Measurements from ENCODE around the gene FRAT2. TPM values are rescaled to one million over a fixed set of nuclear protein-coding genes. Genes with fewer than 3 reads are reported as not detected.

Gene FRAT2
- total RNA-seq, 1 donor from 2014 or later: 8.9 TPM

DNA sequence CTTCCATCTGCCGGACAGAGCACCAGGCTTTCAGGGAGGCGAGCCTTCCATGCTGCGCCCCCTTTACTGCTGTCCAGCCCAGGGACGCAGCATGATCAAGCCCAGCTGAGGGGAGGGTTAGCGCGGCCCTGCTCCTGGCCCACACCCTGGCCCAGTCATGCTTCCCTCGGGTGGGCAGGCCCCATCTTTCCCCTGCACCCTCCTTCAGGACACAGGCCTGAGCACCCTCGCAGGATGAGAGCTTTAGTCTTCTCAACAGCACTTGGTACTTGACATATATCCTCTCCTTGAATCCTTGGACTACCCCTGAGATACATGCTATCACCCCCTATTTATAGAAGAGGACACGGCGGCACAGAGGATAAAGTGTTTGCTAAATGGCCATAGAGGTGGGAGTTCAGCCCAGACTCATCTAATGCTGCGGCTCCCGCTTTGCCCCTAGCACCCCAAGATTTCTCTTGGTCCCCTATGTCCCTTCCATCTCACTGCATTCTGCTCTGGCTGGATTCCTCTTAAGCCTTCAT, 32.7 kb upstream of the FRAT2 start:
- Mint-ChIP-seq H3K27me3 (ENCODE audit: low read depth) (no peaks in the 10 kb centered on the region), H3K4me3 (no peak overlapping the region), H3K9me3 (no peaks in the 10 kb centered on the region), H3K27ac (no peak overlapping the region), H3K36me3 (peaks cover 44% of the 10 kb centered on the region), H3K4me1 (no peaks in the 10 kb centered on the region)
- no peak for DNase-seq (ENCODE audit: low spot score in 2 of 2, unreplicated experiment in 2 of 2)
- TF ChIP-seq, protein P1, sequence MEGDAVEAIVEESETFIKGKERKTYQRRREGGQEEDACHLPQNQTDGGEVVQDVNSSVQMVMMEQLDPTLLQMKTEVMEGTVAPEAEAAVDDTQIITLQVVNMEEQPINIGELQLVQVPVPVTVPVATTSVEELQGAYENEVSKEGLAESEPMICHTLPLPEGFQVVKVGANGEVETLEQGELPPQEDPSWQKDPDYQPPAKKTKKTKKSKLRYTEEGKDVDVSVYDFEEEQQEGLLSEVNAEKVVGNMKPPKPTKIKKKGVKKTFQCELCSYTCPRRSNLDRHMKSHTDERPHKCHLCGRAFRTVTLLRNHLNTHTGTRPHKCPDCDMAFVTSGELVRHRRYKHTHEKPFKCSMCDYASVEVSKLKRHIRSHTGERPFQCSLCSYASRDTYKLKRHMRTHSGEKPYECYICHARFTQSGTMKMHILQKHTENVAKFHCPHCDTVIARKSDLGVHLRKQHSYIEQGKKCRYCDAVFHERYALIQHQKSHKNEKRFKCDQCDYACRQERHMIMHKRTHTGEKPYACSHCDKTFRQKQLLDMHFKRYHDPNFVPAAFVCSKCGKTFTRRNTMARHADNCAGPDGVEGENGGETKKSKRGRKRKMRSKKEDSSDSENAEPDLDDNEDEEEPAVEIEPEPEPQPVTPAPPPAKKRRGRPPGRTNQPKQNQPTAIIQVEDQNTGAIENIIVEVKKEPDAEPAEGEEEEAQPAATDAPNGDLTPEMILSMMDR (IDR thresholded peaks at IDR 0.05; ENCODE audit: unreplicated experiment): no peak

DNA sequence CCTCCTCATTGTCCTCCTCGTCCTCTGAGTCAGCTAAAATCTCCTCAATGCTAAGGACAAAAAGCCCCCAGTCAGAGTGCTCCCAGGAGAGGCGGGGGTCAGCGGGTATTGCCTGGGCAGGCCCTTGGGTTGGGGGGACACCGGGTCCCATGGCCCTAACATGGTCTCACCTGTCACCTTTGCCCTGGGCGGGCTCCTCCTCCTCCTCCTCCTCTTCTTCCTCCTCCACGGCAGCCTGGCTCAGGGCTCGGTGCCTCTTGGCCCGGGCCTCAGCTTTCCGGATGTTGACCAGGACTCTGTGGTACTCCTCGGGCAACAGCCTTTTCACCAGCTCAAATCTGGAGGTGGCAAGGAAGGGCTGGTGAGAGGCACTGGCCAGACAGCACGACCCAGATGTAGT, 32.0 kb upstream of the FRAT2 start:
- H3K4me3 Mint-ChIP-seq: no peak overlapping the region
- H3K36me3 Mint-ChIP-seq: peaks cover 38% of the 10 kb centered on the region
- DNase-seq (ENCODE audit: low spot score in 2 of 2, unreplicated experiment in 2 of 2): no peak
- H3K4me1 Mint-ChIP-seq: no peaks in the 10 kb centered on the region
- no peaks in the 10 kb centered on the region for H3K27me3 Mint-ChIP-seq (ENCODE audit: low read depth)
- TF ChIP-seq, protein P1 (IDR thresholded peaks at IDR 0.05; ENCODE audit: unreplicated experiment): no peak
- H3K9me3 Mint-ChIP-seq: no peaks in the 10 kb centered on the region
- H3K27ac Mint-ChIP-seq: no peak overlapping the region

DNA sequence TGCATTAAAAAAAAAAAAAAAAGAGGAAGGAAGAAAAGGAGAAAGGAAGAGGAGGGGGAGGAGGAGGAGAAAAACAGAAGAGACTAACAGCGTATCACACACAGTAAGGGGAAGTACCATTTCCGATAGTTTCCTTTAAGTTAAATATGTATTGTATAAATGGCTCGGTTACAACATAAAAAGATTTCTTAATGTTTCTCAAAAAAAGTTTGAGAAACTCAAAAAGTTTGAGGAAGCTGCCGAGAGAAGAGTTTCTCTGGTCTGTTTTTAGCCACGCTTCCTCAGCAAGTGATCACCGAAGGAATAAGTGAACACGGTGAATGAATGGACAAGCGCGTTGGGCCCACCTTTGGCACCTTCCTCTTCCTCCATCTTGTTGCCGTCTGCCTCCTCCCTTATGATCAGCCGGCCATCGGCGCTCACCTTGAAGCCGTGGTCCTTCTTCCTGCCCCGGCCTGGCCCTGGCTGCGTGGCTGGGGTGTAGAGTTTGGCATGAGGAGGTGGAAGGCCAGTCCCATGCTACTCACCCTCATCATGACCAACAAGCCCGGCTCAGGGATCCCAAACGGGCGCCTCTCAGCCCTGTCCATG, 31.3 kb upstream of the FRAT2 start:
- Mint-ChIP-seq H3K4me3 (no peak overlapping the region), H3K9me3 (no peaks in the 10 kb centered on the region), H3K36me3 (peaks cover 36% of the 10 kb centered on the region), H3K27me3 (ENCODE audit: low read depth) (no peaks in the 10 kb centered on the region), H3K27ac (no peak overlapping the region), H3K4me1 (no peaks in the 10 kb centered on the region)
- no peak for DNase-seq (ENCODE audit: low spot score in 2 of 2, unreplicated experiment in 2 of 2)
- TF ChIP-seq, protein P1 (IDR thresholded peaks at IDR 0.05; ENCODE audit: unreplicated experiment): no peak

DNA sequence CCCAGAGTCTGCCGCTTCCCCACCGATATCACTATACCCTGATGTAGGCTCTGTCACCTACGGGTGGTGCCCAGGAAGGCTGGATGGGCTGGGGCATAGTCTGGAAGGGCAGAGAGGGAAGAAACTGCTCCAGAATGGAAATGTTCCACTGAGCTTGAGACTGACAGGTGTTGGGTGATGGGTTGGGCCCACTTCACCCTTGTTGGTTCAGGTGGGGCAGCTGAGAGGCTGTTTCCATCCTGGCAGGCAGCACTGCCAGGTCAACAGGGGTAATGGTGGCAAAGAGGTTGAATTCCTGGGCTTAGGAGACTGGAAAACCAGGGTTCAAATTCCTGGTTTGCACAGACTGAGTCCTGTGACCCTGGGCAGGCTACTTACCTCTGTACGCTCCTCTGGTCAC, 28.5 kb upstream of the FRAT2 start:
- Mint-ChIP-seq H3K4me3 (no peak overlapping the region), H3K27me3 (ENCODE audit: low read depth) (no peaks in the 10 kb centered on the region), H3K27ac (no peak overlapping the region), H3K9me3 (no peaks in the 10 kb centered on the region), H3K4me1 (no peaks in the 10 kb centered on the region), H3K36me3 (peaks cover 33% of the 10 kb centered on the region)
- TF ChIP-seq, protein P1 (IDR thresholded peaks at IDR 0.05; ENCODE audit: unreplicated experiment): no peak
- no peak for DNase-seq (ENCODE audit: low spot score in 2 of 2, unreplicated experiment in 2 of 2)

DNA sequence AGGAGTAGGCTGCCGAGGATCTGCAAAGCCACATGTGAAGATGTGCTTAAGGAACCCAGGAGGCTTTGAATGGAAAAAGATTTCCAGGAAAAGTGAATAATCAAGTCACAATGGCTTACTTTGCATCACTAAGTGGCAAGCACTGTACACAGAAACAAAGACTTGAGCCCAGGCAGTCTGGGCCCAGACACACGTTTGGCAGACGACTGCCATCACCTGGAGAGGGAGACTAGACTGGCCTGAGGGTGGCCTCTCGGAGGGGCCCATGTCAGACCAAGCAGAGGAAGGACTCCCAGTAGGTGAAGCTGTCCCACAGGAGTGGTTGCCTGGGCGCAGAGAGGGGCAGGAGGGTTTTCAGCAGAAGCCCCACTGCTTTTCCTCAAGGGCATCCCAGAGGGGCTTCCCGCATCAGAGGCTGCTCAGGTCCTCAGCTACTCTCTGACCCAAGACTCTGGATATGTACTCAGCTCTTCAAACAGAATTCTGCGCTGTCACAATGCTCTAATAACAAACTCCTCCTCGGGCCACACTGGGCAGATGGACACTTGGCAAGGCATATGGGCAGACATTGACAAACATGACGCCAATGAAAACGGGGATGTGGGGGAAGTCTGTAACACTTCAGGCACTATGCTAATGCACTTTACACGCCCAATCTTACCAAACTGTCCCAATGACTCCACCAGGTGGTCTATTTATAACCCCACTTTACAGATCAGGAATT, 27.9 kb upstream of the FRAT2 start:
- no peak overlapping the region for H3K27ac Mint-ChIP-seq
- no peaks in the 10 kb centered on the region for H3K27me3 Mint-ChIP-seq (ENCODE audit: low read depth)
- TF ChIP-seq, protein P1 (IDR thresholded peaks at IDR 0.05; ENCODE audit: unreplicated experiment): no peak
- no peak overlapping the region for H3K4me3 Mint-ChIP-seq
- peaks cover 32% of the 10 kb centered on the region for H3K36me3 Mint-ChIP-seq
- no peaks in the 10 kb centered on the region for H3K9me3 Mint-ChIP-seq
- no peaks in the 10 kb centered on the region for H3K4me1 Mint-ChIP-seq
- no peak for DNase-seq (ENCODE audit: low spot score in 2 of 2, unreplicated experiment in 2 of 2)

All from mesothelial cell of epicardium (in vitro differentiated cells).